Psoas muscle (tissue), 8 donors: ENCODE data around the gene NAP1L1. TPM values are rescaled to one million over a fixed set of nuclear protein-coding genes. Genes with fewer than 3 reads are reported as not detected.
"Not testable (repeated sequence)": the region's sequence is repeated elsewhere in the genome, so short reads cannot be mapped to it uniquely, and the experiment has no call there.

ENCODE experiments used
- ATAC-seq, 4 donors: fragments of 200-7000 bp; cut with Tn5 transposase; one replicate each; pipeline ENCODE4 v1.9.1; 2020; ENCODE audit warnings: moderate library complexity in 3 of 4, mild to moderate bottlenecking in 2 of 4
- DNase-seq, 2 donors: peaks; one replicate each; pipeline ENCODE4 v3.0.0-alpha.2; 2020
- H3K27ac ChIP-seq: fragments of 200-600 bp; one replicate; pipeline ENCODE4 v1.8.0; 2022
- H3K27me3 ChIP-seq, 3 donors: fragments of 200-600 bp in 1 of 3; one replicate each; pipeline versions ENCODE4 v1.6.1 to v1.8.0; 2013 to 2022; ENCODE audit warnings: low read length in 2 of 3, mild to moderate bottlenecking in 2 of 3, moderate library complexity in 1 of 3; ENCODE audit not compliant: insufficient read depth in 3 of 3
- H3K36me3 ChIP-seq, 2 donors: fragments of 200-600 bp in 1 of 2; one replicate each; pipeline versions ENCODE4 v1.6.1 to v1.8.0; 2013 to 2022; ENCODE audit warnings: low read depth in 1 of 2, mild to moderate bottlenecking in 1 of 2, moderate library complexity in 1 of 2; ENCODE audit not compliant: insufficient read depth in 1 of 2
- H3K4me1 ChIP-seq: fragments of 200-600 bp; one replicate; pipeline ENCODE4 v1.8.0; 2022
- H3K4me3 ChIP-seq: fragments of 200-600 bp; one replicate; pipeline ENCODE4 v1.8.0; 2022; ENCODE audit warnings: mild to moderate bottlenecking
- H3K9me3 ChIP-seq: fragments of 200-600 bp; one replicate; pipeline ENCODE4 v1.8.0; 2022
- WGBS, 3 donors: extraction: QIAGEN DNeasy Blood & Tissue Kit; methylation state at CpG; one replicate each; pipeline versions ENCODE4 v1.1.6 to v1.1.7; 2013; 5-methylcytosine and 5-hydroxymethylcytosine counted together
- intact Hi-C, 2 donors: fragments of 100-400 bp; cut with DNase I; formaldehyde crosslinking; loops; one replicate each; pipeline versions ENCODE4 v1.11.0 to v1.14.2; 2022
- polyA plus RNA-seq, 3 donors: library from polyadenylated mRNA; stranded (reverse); fragments of 200-250 nt; gene quantifications; one replicate each; pipeline ENCODE4 v1.2.3, GENCODE V29; 2013
- total RNA-seq, 4 donors: library from RNA; stranded (reverse); fragmentation: NEBNext Ultra II Directional in 2 of 4; extraction: Animal tissue kit (Norgen Biotek cat#: 25700) in 2 of 4; gene quantifications; one replicate each; pipeline versions ENCODE4 v1.2.1 to v1.2.4, GENCODE V29; 2021 to 2023
- TF ChIP-seq, protein P1 (sequence below): fragments of 200-600 bp; IDR thresholded peaks from one replicate; pipeline ENCODE4 v1.8.0; 2022; ENCODE audit warnings: antibody characterized with exemption
- donor health status: healthy with polysubstance abuse.
- donor health status: DM: no; HTN: no; CAD: no; lungs with moderate emphysema.
- donor health status: Bipolar disorder and iron deficiency.
- donor health status: healthy.
- donor health status: DM: yes; HTN: yes; CAD: no.
- donor health status: DM: no; HTN: no; CAD: no.
- donor health status: DM: no; HTN: no; CAD: no.
- donor health status: DM: yes; HTN: yes; CAD: no.

NAP1L1 gene
- total and polyA plus RNA-seq, 7 donors = 201 to 341 (median 281) TPM

GRCh38 chr12:75995691-75996090 is 88.8 kb downstream of the NAP1L1 start:
- Histone ChIP-seq H3K27ac (no peak overlapping the region), H3K4me3 (no peak overlapping the region), H3K27me3 (no peaks in the 10 kb centered on the region), H3K4me1 (no peaks in the 10 kb centered on the region), H3K36me3 (no peaks in the 10 kb centered on the region), H3K9me3 (no peaks in the 10 kb centered on the region)
- ATAC-seq (no peak), DNase-seq (no peak)
- intact Hi-C loops = no loop called here
- TF ChIP-seq, protein P1, sequence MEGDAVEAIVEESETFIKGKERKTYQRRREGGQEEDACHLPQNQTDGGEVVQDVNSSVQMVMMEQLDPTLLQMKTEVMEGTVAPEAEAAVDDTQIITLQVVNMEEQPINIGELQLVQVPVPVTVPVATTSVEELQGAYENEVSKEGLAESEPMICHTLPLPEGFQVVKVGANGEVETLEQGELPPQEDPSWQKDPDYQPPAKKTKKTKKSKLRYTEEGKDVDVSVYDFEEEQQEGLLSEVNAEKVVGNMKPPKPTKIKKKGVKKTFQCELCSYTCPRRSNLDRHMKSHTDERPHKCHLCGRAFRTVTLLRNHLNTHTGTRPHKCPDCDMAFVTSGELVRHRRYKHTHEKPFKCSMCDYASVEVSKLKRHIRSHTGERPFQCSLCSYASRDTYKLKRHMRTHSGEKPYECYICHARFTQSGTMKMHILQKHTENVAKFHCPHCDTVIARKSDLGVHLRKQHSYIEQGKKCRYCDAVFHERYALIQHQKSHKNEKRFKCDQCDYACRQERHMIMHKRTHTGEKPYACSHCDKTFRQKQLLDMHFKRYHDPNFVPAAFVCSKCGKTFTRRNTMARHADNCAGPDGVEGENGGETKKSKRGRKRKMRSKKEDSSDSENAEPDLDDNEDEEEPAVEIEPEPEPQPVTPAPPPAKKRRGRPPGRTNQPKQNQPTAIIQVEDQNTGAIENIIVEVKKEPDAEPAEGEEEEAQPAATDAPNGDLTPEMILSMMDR = no peak

GRCh38 chr12:75994069-75994740 is 90.3 kb downstream of the NAP1L1 start:
- no peak overlapping the region for H3K27ac ChIP-seq
- WGBS, 3 donors = 70 to 83% (median 79%) methylated on average over 4 of the region's 4 CpGs
- no peaks in the 10 kb centered on the region for H3K4me1 ChIP-seq
- no peak for DNase-seq
- no peaks in the 10 kb centered on the region for H3K9me3 ChIP-seq
- no peak for ATAC-seq
- H3K27me3 ChIP-seq = no peaks in the 10 kb centered on the region
- intact Hi-C loops = no loop called here
- no peaks in the 10 kb centered on the region for H3K36me3 ChIP-seq
- TF ChIP-seq, protein P1 = no peak
- no peak overlapping the region for H3K4me3 ChIP-seq

DNA sequence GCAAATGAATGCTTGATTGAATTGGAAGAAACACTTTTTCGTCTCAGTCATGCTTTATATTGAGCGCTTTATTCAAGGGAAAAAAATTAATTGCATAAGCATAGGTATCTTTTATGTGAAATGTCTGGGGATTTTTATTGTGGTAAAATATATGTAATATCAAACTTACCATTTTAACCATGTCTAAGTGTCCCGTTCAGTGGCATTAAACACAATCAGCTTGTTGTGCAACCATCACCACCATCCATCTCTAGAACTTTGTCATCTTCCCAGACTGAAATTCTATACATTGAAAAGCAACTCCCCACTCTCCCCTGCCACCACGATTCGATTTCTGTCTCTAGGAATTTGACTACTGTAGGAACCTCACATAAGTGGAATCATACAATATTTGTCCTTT is 92.7 kb downstream of the NAP1L1 start:
- WGBS, 3 donors = 68 to 79% (median 69%) methylated on average over 5 of the region's 5 CpGs
- no peaks in the 10 kb centered on the region for H3K9me3 ChIP-seq
- no peak for DNase-seq
- no peak overlapping the region for H3K4me3 ChIP-seq
- no peaks in the 10 kb centered on the region for H3K36me3 ChIP-seq
- intact Hi-C loops = no loop called here
- no peaks in the 10 kb centered on the region for H3K27me3 ChIP-seq
- ATAC-seq = no peak
- TF ChIP-seq, protein P1 = no peak
- no peak overlapping the region for H3K27ac ChIP-seq
- no peaks in the 10 kb centered on the region for H3K4me1 ChIP-seq

DNA sequence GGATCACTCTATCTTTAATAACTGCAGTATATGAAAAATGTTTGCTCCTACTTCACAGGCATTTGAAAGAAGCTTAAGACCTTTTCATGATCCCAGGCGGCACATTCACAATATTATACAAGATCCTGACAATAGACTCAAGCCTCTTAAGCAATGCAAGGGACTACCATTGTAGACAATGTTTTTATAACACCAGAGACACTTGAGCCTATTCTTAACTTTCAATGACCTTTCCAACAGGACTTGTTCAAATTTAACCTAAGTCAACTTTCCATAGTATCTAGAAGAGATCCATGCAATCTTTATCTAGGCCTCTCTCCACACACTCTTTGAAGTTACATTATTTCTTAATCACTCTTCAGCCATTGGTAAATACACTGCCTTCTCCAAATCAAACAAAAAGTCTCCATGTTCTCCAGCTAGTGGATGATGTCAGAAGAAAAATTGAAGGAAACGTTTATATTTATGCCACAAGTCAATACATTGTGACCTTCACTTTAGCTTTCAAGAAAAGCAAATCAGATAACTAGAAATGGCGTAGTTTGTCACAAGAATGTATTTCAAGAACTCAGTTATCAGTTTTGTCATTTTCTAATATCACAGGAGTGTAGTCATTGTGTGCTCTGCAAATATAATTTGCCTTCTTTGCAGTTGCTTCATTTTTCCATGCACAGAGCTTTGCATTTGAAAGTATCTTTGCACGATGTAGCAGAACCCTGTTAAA is 94.1 kb downstream of the NAP1L1 start:
- intact Hi-C loops = no loop called here
- WGBS, 3 donors = 90 to 92% (median 91%) methylated on average over 4 of the region's 4 CpGs
- Histone ChIP-seq H3K4me3 (no peak overlapping the region), H3K36me3 (no peaks in the 10 kb centered on the region), H3K27me3 (no peaks in the 10 kb centered on the region), H3K9me3 (no peaks in the 10 kb centered on the region), H3K27ac (no peak overlapping the region), H3K4me1 (no peaks in the 10 kb centered on the region)
- TF ChIP-seq, protein P1 = no peak
- ATAC-seq = no peak
- DNase-seq = no peak

DNA sequence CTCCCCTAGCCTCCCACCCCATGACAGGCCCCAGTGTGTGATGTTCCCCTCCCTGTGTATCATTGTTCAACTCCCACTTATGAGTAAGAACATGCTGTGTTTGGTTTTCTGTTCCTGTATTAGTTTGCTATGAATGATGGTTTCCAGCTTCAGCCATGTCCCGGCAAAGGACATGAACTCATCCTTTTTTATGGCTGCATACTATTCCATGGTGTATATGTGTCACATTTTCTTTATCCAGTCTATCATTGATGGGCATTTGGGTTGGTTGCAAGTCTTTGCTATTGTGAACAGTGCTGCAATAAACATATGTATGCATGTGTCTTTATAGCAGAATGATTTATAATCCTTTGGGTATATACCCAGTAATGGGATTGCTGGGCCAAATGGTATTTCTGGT is 96.8 kb downstream of the NAP1L1 start:
- H3K9me3 ChIP-seq, H3K4me3 ChIP-seq, H3K36me3 ChIP-seq, H3K27ac ChIP-seq, H3K4me1 ChIP-seq, ATAC-seq, DNase-seq, intact Hi-C loops, H3K27me3 ChIP-seq: not testable (repeated sequence)
- 90 to 94% (median 93%) methylated on average over 1 of the region's 1 CpG for WGBS, 3 donors

Other genes starting within 250 kb of the NAP1L1 start
- 1 to 10 TPM; 2.2 to 3.7 (median 3.1) TPM for gene PHLDA1, start 52.9 kb downstream of the NAP1L1 start, total RNA-seq
- gene PHLDA1, start 52.9 kb downstream of the NAP1L1 start, polyA plus RNA-seq = 10 to 100 TPM in 1 of 3 donors, 1 to 10 TPM in 1, under 1 TPM in 1; 0.73 to 35.6 (median 3.5) TPM